Measurements from ENCODE around the gene ID2.
"Not testable (repeated sequence)": the region's sequence is repeated elsewhere in the genome, so short reads cannot be mapped to it uniquely, and the experiment has no call there.

Gene ID2

GRCh38 chr2:8725838-8726237, 44.0 kb downstream of the ID2 start:
- H3K4me3 ChIP-seq (ENCODE audit: low read depth, low read length) = no peak overlapping the region

DNA sequence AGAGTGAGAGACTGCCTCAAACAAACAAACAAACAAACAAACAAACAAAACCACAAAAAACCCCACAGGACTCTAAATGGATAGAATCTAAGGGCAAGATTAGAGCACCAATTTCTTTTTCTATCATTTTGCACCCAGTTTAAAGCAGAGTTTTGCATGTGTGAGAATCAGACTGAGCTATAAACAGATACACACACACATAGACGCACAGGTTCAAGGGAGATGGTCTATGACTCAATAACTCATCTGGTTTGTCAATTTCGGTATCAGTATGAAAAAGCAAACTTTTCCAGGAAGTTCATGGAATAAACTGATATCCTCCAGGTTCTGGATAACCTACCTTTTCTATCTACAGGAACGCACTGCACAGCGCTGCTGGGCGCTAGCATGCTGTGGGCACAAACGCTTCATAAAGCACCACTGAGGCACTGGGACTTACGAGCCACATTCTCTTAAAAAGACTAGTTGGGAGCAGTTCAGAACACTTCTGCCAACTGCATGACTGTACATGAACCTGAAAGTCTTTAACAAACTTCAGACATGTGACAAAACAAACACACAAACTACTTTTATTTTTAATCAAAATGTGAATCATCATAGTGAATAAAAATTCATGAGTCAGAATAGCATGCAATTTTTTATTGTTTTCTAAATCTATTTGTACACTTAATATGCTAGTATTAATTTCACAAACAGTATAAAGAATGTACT, 46.6 kb downstream of the ID2 start:
- H3K4me3 ChIP-seq (ENCODE audit: low read depth, low read length) = no peak overlapping the region

- H3K4me3 ChIP-seq (ENCODE audit: low read depth, low read length) = not testable (repeated sequence)
These were observed 47.2 kb downstream of the ID2 start for GRCh38 chr2:8729101-8729500.

- no peak overlapping the region for H3K4me3 ChIP-seq (ENCODE audit: low read depth, low read length)
These were observed 48.1 kb downstream of the ID2 start for GRCh38 chr2:8729939-8730338.

DNA sequence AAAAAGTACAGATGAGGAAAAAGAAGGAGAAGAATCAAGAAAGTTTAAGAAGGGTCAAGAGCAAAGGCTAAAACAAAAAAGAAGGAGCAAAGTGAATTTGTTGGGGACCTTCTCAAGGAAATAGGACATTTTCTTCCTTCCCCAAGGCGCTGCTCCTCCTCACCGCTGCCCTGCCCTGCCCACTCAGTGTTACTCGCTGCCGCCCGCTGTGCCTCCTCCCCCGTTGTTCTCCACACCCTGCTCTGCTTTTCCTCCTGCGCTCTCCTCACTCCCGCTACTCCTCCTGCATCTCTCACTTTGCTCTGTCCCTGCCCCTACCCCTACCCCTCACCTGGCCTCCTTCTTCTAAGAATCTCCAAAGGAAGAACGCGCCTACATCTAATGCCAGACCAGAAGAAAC, 50.7 kb downstream of the ID2 start:
- H3K4me3 ChIP-seq (ENCODE audit: low read depth, low read length) = no peak overlapping the region

Measured in iPS-11a (cell line).